Measurements from ENCODE around the gene MED15.

The MED15 gene

GRCh38 chr22:20511578-20512229 is 4.3 kb downstream of the MED15 start:
- no peak for DNase-seq

- no peak for DNase-seq
These were observed 7.4 kb downstream of the MED15 start for GRCh38 chr22:20514658-20515406.

GRCh38 chr22:20516399-20516798 is 9.0 kb downstream of the MED15 start:
- no peak for DNase-seq

GRCh38 chr22:20517422-20517821 is 10.0 kb downstream of the MED15 start:
- DNase-seq = no peak

GRCh38 chr22:20517841-20518592 is 10.6 kb downstream of the MED15 start:
- no peak for DNase-seq

GRCh38 chr22:20519558-20519957 is 12.1 kb downstream of the MED15 start:
- no peak for DNase-seq

- no peak for DNase-seq
These were observed 12.7 kb downstream of the MED15 start for GRCh38 chr22:20520093-20520511.

- DNase-seq = no peak
These were observed 15.0 kb downstream of the MED15 start for GRCh38 chr22:20522134-20523004.

- DNase-seq = no peak
These were observed 15.9 kb downstream of the MED15 start for GRCh38 chr22:20523086-20523983.

- no peak for DNase-seq
These were observed 16.6 kb downstream of the MED15 start for GRCh38 chr22:20524004-20524481.

- DNase-seq = no peak
These were observed 17.6 kb downstream of the MED15 start for GRCh38 chr22:20525048-20525447.

- no peak for DNase-seq
These were observed 18.9 kb downstream of the MED15 start for GRCh38 chr22:20526305-20526627.

- no peak for DNase-seq
These were observed 19.4 kb downstream of the MED15 start for GRCh38 chr22:20526628-20527355.

- DNase-seq = no peak
These were observed 21.1 kb downstream of the MED15 start for GRCh38 chr22:20528405-20528978.

- DNase-seq = no peak
These were observed 23.2 kb downstream of the MED15 start for GRCh38 chr22:20530368-20531153.

GRCh38 chr22:20531154-20531403 is 23.7 kb downstream of the MED15 start:
- no peak for DNase-seq

GRCh38 chr22:20531404-20532201 is 24.2 kb downstream of the MED15 start:
- no peak for DNase-seq

- DNase-seq = no peak
These were observed 25.0 kb downstream of the MED15 start for GRCh38 chr22:20532256-20532993.
